HG02970 (cell line): ENCODE results near the gene PRDM16.

Experiments used
- ATAC-seq: cut with Tn5 transposase; IDR thresholded peaks from one replicate; pipeline ENCODE4 v1.9.1; 2021; ENCODE audit warnings: mild to moderate bottlenecking, moderate library complexity, moderate number of reproducible peaks; ENCODE audit not compliant: unreplicated experiment, low FRiP score

The PRDM16 gene

DNA sequence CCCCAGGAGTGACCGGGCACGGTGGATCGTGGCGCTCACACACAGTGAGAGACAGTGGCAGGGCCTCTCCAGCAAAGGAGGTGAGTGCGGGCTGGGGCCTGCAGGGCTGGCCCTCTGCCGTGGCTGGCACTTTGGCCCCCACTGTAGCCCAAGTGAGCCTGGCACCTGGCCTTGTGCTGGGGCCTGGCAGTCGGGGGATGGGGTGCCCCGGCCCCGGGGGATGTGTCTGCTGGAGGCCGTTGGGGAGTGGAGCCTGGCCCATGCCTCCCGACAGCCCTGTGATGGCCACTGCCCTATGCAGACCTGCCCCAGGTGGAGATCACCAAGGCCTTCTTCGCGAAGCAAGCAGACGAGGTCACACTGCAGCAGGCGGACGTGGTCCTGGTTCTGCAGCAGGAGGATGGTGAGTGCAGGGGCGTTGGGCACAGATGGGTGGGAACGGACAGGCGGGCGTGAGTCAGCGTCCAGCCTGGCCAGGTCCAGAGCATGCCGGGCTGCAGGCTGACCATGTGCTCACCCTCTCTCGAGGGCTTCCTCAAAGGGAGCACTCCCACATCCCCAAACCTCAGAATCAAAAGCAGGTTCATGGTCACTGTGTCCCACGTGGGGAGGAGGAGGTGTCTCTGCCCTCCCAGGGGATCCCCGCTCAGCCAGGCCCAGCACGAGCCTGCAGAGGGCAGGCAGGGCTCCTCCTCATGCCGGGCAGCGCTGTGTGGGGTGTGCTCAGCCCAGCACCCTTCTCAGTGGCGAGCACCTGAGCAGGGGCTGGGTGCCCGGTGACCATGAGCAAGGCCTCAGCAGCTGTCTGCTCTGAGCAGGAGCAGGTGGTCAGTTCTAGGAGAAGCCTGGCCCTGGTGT, 410.7 kb downstream of the PRDM16 start:
- no peak for ATAC-seq

DNA sequence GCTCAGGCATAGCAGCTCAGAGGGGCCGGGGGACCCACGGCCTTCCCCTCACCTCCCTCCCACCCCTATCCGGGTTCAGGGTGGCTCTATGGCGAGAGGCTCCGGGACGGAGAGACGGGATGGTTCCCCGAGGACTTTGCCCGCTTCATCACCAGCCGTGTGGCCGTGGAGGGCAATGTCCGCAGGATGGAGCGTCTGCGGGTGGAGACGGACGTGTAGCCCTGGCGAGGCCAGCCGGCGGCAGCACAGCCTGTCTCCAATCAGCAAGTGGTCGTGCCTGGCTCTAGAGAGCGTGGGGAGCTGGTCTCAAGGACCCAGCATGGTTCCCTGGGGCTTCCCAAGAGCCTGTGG, 411.3 kb downstream of the PRDM16 start:
- no peak for ATAC-seq

DNA sequence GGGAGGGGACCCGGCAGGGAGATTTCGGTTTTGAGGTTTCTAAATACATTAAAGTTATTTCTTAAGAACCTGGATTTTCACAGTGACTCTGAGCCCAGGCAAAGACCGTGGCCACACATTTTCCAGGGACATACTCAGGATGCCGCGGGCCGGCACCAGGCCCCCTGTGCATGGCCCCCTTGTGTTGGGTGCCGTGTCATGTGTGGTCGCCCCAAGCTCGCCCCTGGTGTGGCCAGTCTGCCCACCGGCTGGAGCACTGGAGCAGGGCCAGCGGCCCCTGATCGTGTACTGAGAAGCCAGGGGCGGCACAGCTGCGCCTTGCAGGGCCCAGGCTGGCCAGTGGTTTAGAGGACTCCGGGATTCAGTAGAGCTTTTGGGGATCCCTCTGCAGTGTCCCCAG, 412.0 kb downstream of the PRDM16 start:
- no peak for ATAC-seq

DNA sequence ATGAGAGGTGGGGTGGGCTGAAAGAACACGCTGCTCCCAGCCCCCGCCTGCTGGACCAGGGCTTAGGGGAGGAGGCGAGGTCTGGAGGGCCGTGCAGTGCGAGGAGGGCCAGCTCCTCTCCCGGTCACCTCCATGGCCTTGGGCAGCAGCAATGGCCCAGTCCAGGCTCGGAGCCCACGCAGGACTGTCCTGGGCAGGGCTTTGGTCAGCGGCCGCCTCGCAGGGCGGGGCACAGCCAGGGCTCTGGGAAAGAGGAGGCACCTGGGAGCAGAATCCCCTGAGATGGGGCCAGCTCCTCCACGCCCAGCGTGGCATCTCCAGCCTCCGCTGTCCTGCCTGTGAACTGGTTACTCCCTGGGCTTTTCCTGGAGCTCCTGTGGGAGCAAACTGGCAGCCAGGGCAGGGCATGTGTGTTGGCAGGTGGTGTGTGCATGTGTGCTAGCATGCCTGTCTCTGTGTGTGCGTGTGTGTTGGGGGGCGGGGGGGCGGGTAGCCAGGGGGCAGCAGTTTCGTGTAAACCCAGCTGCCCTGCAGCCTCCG, 412.9 kb downstream of the PRDM16 start:
- no peak for ATAC-seq

GRCh38 chr1:3482378-3482849, 413.4 kb downstream of the PRDM16 start:
- no peak for ATAC-seq

DNA sequence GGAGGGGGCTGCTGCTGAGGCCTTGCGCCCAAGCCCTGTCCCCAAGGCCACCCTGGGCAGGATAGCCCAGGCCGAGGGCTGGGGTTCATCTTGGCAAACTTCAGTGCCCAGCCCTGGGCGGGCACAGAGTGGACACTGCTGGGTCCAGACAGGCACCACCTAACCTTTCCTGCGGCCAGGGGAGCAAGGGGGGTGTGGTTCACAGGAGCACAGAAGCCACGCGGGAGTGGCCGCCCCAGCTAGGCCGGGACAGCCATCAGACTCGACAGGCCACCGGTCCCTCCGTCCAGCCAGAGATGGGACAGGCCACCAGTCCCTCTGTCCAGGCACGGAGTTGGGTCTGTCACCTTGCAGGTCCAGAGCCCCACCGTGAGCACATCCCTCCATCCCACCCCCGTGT, 414.4 kb downstream of the PRDM16 start:
- no peak for ATAC-seq

DNA sequence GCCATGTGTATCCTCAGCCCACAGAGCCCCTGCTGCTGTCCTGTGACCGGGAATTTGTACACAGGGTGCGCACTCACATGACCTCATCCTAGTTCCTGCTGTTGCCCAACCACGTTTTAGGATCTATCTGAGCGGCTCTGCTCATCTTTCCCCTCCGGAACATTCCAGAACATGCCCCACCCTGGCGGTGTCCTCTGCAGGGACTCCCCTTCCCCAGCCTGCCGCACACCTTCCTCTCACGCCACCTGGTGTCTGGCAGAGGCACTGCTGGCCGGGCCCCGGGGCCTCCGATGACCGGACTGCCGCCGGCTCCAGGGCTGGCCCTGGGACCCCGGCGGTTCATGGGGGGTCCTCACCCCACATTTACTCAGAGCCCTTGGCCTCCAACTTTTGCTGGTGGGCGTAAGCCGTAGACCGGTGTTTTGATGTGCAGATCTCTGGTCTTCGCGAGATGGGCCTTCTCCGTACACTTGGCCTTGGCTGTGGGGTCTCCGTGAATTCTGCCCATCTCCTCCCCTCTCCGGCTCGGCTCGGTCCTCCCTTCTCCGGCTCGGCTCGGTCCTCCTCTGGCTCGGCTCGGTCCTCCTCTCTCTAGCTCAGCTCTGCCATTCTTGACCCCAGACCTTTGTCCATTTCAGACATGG, 414.9 kb downstream of the PRDM16 start:
- ATAC-seq = no peak

GRCh38 chr1:3485016-3485415, 416.0 kb downstream of the PRDM16 start:
- no peak for ATAC-seq
